VCaP (cell line): ENCODE measurements around the gene MYO9A.
A peak's percentile ranks its signal among the peaks of the same experiment; 100 is the strongest.

ENCODE experiments used
- H3K27ac ChIP-seq: fragments of 450-650 bp; 2 replicates; pipeline ENCODE4 v1.5.1; 2017
- CTCF ChIP-seq: fragments of 450-650 bp; conservative IDR thresholded peaks from 2 replicates; pipeline ENCODE4 v1.5.1; 2017; ENCODE audit warnings: mild to moderate bottlenecking, moderate library complexity

Gene MYO9A

GRCh38 chr15:71780115-71780976 is 337.6 kb downstream of the MYO9A start:
- TF ChIP-seq CTCF: peak; percentile 92
- H3K27ac ChIP-seq: peak overlapping the region; percentile 16; the same call in 1 of the 2 replicates

GRCh38 chr15:71779073-71779797 is 338.7 kb downstream of the MYO9A start:
- TF ChIP-seq CTCF: no peak
- no peak overlapping the region for H3K27ac ChIP-seq

- H3K27ac ChIP-seq: no peak overlapping the region
- TF ChIP-seq CTCF: no peak
Measured at GRCh38 chr15:71777216-71777943, 340.6 kb downstream of the MYO9A start.

GRCh38 chr15:71776304-71776703 is 341.6 kb downstream of the MYO9A start:
- H3K27ac ChIP-seq: no peak overlapping the region
- TF ChIP-seq CTCF: no peak

GRCh38 chr15:71775856-71776255 is 342.1 kb downstream of the MYO9A start:
- H3K27ac ChIP-seq: no peak overlapping the region
- no peak for TF ChIP-seq CTCF

GRCh38 chr15:71773206-71773859 is 344.6 kb downstream of the MYO9A start:
- no peak overlapping the region for H3K27ac ChIP-seq
- TF ChIP-seq CTCF: no peak
